DND-41 (cell line): ENCODE measurements around the gene KRT5.

Experiments
- CTCF ChIP-seq: IDR thresholded peaks from 2 replicates; pipeline ENCODE4 v1.5.1; 2012; ENCODE audit warnings: borderline replicate concordance, low read length, moderate library complexity, mild to moderate bottlenecking; ENCODE audit not compliant: poor library complexity, severe bottlenecking; ENCODE audit errors: extremely low read depth
- EZH2 ChIP-seq: IDR thresholded peaks from 3 replicates; pipeline ENCODE4 v1.6.1; 2012; ENCODE audit warnings: borderline replicate concordance, low read depth, mild to moderate bottlenecking, moderate library complexity, low read length, inconsistent platforms; ENCODE audit not compliant: severe bottlenecking

- TF ChIP-seq CTCF: no peak
- TF ChIP-seq EZH2: no peak
These were observed 849 bp downstream of the KRT5 start for GRCh38 chr12:52519387-52519703.
